HUDEP-2 (cell line): ENCODE results near the gene ADPRHL1.
"Not testable (repeated sequence)": the region's sequence is repeated elsewhere in the genome, so short reads cannot be mapped to it uniquely, and the experiment has no call there.

Source experiments
- DNase-seq, 76 experiments: peaks; one replicate each; lab custom pipeline; 2025; ENCODE audit not compliant: unreplicated experiment in 76 of 76; lab: John Stamatoyannopoulos, UW

The ADPRHL1 gene

GRCh38 chr13:113405481-113406300, 47.6 kb downstream of the ADPRHL1 start:
- DNase-seq, result no peak

GRCh38 chr13:113404723-113405471, 48.4 kb downstream of the ADPRHL1 start:
- no peak for DNase-seq

- no peak for DNase-seq
These were observed 48.9 kb downstream of the ADPRHL1 start for GRCh38 chr13:113404366-113404722.

- DNase-seq, result no peak
These were observed 49.8 kb downstream of the ADPRHL1 start for GRCh38 chr13:113403255-113404104.

- DNase-seq, result no peak
These were observed 50.6 kb downstream of the ADPRHL1 start for GRCh38 chr13:113402471-113403254.

- DNase-seq, result no peak
These were observed 51.6 kb downstream of the ADPRHL1 start for GRCh38 chr13:113401452-113402415.

- no peak for DNase-seq
These were observed 52.5 kb downstream of the ADPRHL1 start for GRCh38 chr13:113400621-113401451.

GRCh38 chr13:113399755-113400149, 53.5 kb downstream of the ADPRHL1 start:
- no peak for DNase-seq

GRCh38 chr13:113398963-113399754, 54.1 kb downstream of the ADPRHL1 start:
- DNase-seq, result no peak

- no peak for DNase-seq
These were observed 55.5 kb downstream of the ADPRHL1 start for GRCh38 chr13:113397608-113398425.

GRCh38 chr13:113394339-113394640, 59.0 kb downstream of the ADPRHL1 start:
- DNase-seq, result no peak

- DNase-seq, result peak in 63 of 76 experiments; percentile 21 to 82 (median 54)
These were observed 59.5 kb downstream of the ADPRHL1 start for GRCh38 chr13:113393563-113394338.

- no peak for DNase-seq
These were observed 60.1 kb downstream of the ADPRHL1 start for GRCh38 chr13:113393226-113393562.

GRCh38 chr13:113390874-113391497, 62.3 kb downstream of the ADPRHL1 start:
- DNase-seq, result no peak

GRCh38 chr13:113389586-113389985, 63.7 kb downstream of the ADPRHL1 start:
- not testable (repeated sequence) for DNase-seq

GRCh38 chr13:113387396-113387795, 65.9 kb downstream of the ADPRHL1 start:
- DNase-seq, result no peak
